Measurements from ENCODE around the gene SRGAP2.
"Not testable (repeated sequence)": the region's sequence is repeated elsewhere in the genome, so short reads cannot be mapped to it uniquely, and the experiment has no call there.

SRGAP2 gene

GRCh38 chr1:206203364-206204158 lies at the start of gene SRGAP2:
TSS of gene SRGAP2 (plus strand) at chr1:206203541. CDS start at chr1:206205971, 2,430 bp downstream.
- peak; percentile 51 for DNase-seq

GRCh38 chr1:206167350-206168029 lies 35.9 kb upstream of the SRGAP2 start:
- DNase-seq, result not testable (repeated sequence)

GRCh38 chr1:206169794-206170193 lies 33.5 kb upstream of the SRGAP2 start:
- not testable (repeated sequence) for DNase-seq

DNA sequence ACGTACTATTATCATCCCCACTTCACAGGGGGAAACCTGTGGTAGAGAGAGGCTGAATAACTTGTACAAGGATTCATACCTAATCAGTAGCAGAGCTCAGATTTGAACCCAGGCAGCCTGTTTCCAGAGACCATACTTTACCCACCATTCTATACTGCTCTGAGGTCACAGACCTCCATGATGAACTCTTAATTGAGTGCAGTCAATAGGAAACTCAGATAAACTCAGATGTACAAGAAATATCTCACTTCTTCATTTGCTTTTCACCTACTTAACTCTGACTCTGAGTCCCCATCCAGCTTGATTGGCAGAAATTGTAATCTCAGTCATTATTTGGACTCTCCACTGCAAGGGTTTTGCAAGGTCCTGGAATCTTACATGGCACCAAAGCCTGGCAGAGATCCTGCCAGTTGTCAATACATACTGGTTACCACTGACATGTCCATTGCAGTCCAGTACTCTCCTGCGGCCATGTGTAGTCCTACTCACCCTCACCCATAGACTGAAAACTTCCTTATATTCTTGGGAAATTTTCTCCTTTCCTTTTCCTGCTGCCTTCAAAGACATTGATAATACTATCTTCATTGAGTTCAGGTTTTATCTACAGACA lies 30.1 kb upstream of the SRGAP2 start:
- DNase-seq, result not testable (repeated sequence)

GRCh38 chr1:206174182-206174868 lies 29.0 kb upstream of the SRGAP2 start:
- not testable (repeated sequence) for DNase-seq

DNA sequence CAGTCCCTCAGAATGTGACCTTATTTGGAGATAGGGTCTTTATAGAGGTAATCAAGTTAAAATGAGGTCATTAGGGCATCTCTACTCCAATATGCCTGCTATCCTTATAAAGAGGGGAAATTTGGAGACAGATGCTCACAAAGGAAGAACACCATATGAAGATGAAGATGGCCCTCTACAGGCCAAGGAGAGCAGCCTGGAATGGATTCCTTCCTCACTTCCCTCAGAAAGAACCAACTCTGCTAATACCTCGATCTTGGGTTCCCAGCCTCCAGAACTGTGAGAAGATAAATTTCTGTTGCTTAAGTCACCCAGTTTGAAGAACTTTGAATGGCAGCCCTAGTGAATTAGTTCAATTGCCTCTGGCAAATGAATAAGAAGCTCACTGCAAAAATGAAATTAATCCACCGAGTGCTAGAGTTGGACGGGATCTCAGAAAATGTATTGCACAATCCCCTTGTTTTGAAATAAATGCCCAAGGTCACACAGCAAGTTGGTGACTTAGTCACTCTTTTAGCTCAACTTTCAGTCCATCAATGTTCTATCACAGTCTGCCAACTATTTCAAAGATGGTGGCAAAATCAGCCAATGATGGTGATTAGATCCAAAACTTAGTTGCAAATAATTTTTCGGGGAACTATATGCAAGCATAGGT lies 27.8 kb upstream of the SRGAP2 start:
- DNase-seq, result not testable (repeated sequence)

- not testable (repeated sequence) for DNase-seq
Observed at GRCh38 chr1:206176114-206176502, 27.2 kb upstream of the SRGAP2 start.

DNA sequence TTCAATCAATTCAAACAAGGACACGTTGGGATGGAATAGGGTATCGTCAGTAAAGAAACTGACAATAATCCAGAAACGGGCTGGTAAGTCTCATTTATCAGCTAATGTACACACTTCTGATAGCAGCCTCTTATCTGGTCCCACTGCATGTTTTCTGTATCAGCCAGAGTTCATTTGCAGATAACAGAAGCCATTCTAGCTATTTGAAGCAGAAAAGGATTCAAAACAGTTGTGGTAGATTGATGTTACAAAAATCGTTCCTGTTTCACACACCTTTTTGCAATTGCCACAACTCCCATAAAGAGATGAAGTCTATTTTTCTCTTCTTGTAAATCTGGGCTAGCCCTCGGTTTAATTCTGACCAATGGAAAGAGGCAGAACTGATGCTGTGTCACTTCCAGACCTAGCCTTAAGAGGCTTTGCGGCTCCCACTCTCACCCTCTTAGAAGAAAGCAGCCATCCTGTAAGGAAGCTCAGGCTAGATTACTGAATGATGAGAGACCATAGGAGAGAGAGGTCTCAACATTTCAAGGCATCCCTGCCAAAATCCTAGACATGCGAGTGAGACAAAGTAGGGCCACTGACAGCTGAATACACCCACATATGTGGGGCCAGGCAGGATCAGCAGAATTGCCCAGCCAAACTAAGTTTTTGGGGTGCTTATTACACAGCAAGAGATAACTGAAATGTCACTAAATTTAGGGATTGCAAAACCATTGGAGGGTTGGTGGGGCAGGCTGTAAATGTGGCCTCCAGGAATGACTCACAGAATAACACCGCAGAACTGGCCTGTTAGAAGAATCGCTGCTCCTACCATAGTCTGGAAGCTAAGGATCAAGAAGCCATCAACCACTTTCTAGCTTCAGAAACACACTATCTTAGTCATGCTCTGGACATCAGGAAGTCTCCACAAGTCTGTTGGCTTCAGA lies 25.0 kb upstream of the SRGAP2 start:
- DNase-seq, result not testable (repeated sequence)

- DNase-seq, result not testable (repeated sequence)
Observed at GRCh38 chr1:206179666-206180065, 23.7 kb upstream of the SRGAP2 start.

GRCh38 chr1:206182368-206183317 lies 20.7 kb upstream of the SRGAP2 start:
- DNase-seq, result not testable (repeated sequence)

DNA sequence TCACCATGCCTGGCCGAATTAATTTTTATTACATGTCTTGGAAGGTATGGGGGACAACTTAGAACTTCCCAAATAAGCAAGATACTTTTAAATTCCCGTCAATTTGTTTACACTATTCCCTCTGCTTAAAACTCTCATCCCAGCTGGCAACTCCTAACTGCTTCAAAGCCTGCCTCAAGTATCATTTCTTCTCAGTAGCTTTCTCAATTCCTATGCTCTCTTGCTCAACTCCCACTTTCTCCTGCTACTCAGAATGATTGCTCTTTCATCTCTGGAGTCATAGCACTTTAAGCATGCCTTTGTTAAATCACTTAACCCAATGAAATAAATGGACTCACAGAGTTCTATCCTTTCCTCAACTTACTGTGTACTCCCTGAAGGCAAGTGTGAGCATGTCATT lies 19.6 kb upstream of the SRGAP2 start:
- not testable (repeated sequence) for DNase-seq

GRCh38 chr1:206185778-206186177 lies 17.6 kb upstream of the SRGAP2 start:
- not testable (repeated sequence) for DNase-seq

DNA sequence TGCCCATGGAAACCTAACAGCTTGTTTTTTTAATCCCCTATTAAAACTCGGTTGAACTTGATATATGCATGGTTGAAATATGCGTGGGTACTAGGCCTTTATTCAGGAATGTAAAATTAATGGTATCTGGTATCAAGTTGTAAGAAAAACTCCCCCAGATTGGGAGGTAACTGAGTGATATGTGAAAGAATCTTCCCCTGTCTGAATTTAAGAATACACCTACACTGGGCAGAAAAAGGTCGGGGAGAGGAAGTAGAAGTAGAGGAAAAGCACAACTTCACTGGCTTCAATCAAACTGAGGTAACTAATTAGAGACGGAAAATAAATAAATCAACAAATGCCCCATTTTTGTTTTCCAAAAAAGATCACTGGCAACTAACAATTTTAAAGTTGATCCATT lies 16.5 kb upstream of the SRGAP2 start:
- DNase-seq, result not testable (repeated sequence)

- not testable (repeated sequence) for DNase-seq
Observed at GRCh38 chr1:206195182-206195581, 8.2 kb upstream of the SRGAP2 start.

- not testable (repeated sequence) for DNase-seq
Observed at GRCh38 chr1:206196748-206197424, 6.5 kb upstream of the SRGAP2 start.

- peak; percentile 96 for DNase-seq
Observed at GRCh38 chr1:206202789-206203363, 465 bp upstream of the SRGAP2 start, which contains the start of gene FAM72A. TSS of gene FAM72A (minus strand) at chr1:206202839. CDS start at chr1:206202025, 814 bp downstream.

DNA sequence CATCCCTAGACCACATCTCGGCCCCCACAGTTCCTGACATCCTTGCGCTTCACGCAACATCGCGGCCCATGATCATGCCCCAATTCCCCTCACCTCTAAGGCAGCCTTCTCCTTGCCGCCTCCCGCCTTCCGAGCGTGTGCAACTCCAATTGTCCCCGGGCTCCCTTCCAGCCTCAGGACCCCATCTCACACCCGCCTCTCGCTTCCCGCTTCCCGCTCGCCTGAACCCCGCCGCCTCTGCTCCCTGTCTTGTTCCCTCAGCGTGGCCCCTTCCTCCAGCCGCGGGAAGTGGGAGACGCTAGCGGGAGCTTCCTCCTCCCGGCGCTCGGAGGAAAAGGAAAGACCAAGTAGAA lies 794 bp downstream of the SRGAP2 start:
- not testable (repeated sequence) for DNase-seq

DNA sequence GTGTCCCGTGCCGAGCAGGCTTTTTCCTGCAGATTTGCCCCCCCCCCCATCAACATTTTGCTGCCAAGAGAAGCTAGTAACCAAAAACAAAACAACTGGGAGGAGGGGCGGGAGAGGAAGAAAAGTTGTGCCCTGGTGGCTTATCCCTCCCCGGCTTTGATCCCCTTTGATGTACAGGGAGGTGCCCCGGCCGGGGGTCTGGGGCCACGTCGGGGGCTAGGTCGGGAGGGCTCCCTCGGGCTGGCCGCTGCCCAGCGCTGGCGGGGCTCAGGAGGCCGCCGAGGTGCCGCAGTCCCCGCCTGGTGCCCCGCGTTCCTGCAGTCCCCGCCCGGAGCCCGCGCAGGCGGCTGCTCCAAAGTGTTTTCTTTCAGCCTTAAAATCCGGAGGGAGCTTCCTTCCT lies 1.5 kb downstream of the SRGAP2 start:
- DNase-seq, result not testable (repeated sequence)

GRCh38 chr1:206205569-206205968 lies 2.2 kb downstream of the SRGAP2 start:
- not testable (repeated sequence) for DNase-seq

Data from NK-92 treated with Interleukin-12 subunit alpha and Interleukin-12 subunit beta, amount 100 ng/mL, for 24 hours (cell line).